BE2C (cell line): Measurements from ENCODE around the gene KIF25.

Experiments used
- DNase-seq: peaks from one replicate; pipeline ENCODE4 v3.0.0-alpha.2; 2020
- H3K27me3 ChIP-seq: fragments of 250-450 bp; sonication (Bioruptor Pico); 2 replicates; pipeline ENCODE4 v1.5.1; 2020; ENCODE audit warnings: mild to moderate bottlenecking
- H3K36me3 ChIP-seq: fragments of 250-450 bp; sonication (Bioruptor Pico); 2 replicates; pipeline ENCODE4 v1.5.1; 2020; ENCODE audit warnings: mild to moderate bottlenecking
- H3K4me1 ChIP-seq: fragments of 250-450 bp; sonication (Bioruptor Pico); 2 replicates; pipeline ENCODE4 v1.5.1; 2020
- H3K4me3 ChIP-seq: 2 replicates; pipeline ENCODE4 v1.5.1; 2011; ENCODE audit warnings: low read depth, low read length
- H3K9me3 ChIP-seq: fragments of 250-450 bp; sonication (Bioruptor Pico); 2 replicates; pipeline ENCODE4 v1.5.1; 2020
- CTCF ChIP-seq: IDR thresholded peaks from 2 replicates; pipeline ENCODE4 v1.5.1; 2012; ENCODE audit warnings: mild to moderate bottlenecking, low read depth, low read length

The KIF25 gene

GRCh38 chr6:168092541-168092940 lies 95.1 kb downstream of the KIF25 start:
- no peak for DNase-seq
- no peak for TF ChIP-seq CTCF
- H3K4me1 ChIP-seq, result no peaks in the 10 kb centered on the region
- H3K9me3 ChIP-seq, result no peaks in the 10 kb centered on the region; the same call in 1 of the 2 replicates
- no peaks in the 10 kb centered on the region for H3K27me3 ChIP-seq
- no peaks in the 10 kb centered on the region for H3K36me3 ChIP-seq
- H3K4me3 ChIP-seq, result no peak overlapping the region

DNA sequence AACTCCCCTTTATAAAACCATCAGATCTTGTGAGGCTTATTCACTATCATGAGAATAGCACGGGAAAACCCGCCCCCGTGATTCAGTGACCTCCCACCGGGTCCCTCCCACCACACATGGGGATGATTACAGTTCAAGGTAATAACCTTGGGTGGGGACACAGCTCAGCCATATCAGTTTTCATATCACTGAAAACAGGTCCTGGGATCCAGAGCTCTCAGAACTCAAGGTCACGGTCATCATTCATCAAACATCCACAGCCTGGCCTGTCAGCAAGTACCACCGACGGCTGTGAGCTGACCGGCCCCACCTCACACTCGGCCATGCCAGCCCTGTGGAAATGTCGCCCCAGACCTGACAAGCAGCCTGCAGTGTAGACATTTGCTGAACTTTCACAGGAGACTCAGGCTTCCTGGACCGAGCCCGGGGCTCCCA lies 95.6 kb downstream of the KIF25 start:
- Histone ChIP-seq H3K9me3 (no peaks in the 10 kb centered on the region; the same call in 1 of the 2 replicates), H3K36me3 (no peaks in the 10 kb centered on the region), H3K4me1 (no peaks in the 10 kb centered on the region), H3K4me3 (no peak overlapping the region), H3K27me3 (no peaks in the 10 kb centered on the region)
- no peak for DNase-seq
- TF ChIP-seq CTCF, result no peak

DNA sequence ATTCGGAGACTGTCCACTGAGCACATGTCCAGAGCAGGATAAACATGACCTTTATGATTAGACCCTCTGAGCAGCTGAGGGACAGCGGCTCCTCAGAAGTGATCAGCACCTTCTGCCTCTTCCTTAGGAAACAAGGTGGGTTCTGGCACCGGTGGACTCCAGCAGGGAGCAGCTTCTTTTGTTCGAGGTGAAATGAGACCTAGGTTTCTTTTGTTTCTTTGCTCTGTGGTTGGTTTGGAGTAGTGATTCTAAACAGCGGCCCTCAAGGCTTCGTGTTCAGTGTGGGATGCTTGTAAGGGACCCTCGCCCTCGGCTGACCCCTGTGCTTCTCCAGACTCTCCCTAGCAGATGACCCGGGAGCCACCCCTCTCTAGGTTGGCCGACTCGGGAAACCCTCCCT lies 96.2 kb downstream of the KIF25 start:
- Histone ChIP-seq H3K4me3 (no peak overlapping the region), H3K36me3 (no peaks in the 10 kb centered on the region)

More for the DNA sequence above, 96.2 kb downstream of the KIF25 start:
- no peak for DNase-seq
- Histone ChIP-seq H3K27me3 (no peaks in the 10 kb centered on the region), H3K4me1 (no peaks in the 10 kb centered on the region), H3K9me3 (no peaks in the 10 kb centered on the region; the same call in 1 of the 2 replicates)
- TF ChIP-seq CTCF, result no peak
